Trophoblast cell (in vitro differentiated cells and primary cell): ENCODE measurements around the gene SORD.
"Not testable (repeated sequence)": the region's sequence is repeated elsewhere in the genome, so short reads cannot be mapped to it uniquely, and the experiment has no call there.

ENCODE experiments used
- DNase-seq, 2 donors: peaks; one replicate each; pipeline ENCODE4 v3.0.0-alpha.2; 2016
- H2AFZ ChIP-seq: 2 replicates; pipeline ENCODE4 v1.6.1; 2013; ENCODE audit warnings: low read length, moderate library complexity, mild to moderate bottlenecking; ENCODE audit not compliant: insufficient read depth, poor library complexity
- H2AK5ac ChIP-seq: 2 replicates; pipeline ENCODE4 v1.6.1; 2013; ENCODE audit warnings: mild to moderate bottlenecking, low read length
- H2BK120ac ChIP-seq: 2 replicates; pipeline ENCODE4 v1.6.1; 2013; ENCODE audit warnings: low read length, mild to moderate bottlenecking, moderate library complexity; ENCODE audit not compliant: insufficient read depth, poor library complexity
- H2BK12ac ChIP-seq: 2 replicates; pipeline ENCODE4 v1.6.1; 2013; ENCODE audit warnings: mild to moderate bottlenecking, low read length, moderate library complexity
- H2BK5ac ChIP-seq: 2 replicates; pipeline ENCODE4 v1.6.1; 2013; ENCODE audit warnings: low read length, low read depth, moderate library complexity, mild to moderate bottlenecking; ENCODE audit not compliant: poor library complexity
- H3K14ac ChIP-seq: 2 replicates; pipeline ENCODE4 v1.6.1; 2013; ENCODE audit warnings: mild to moderate bottlenecking, low read length
- H3K18ac ChIP-seq: 2 replicates; pipeline ENCODE4 v1.6.1; 2013; ENCODE audit warnings: mild to moderate bottlenecking, low read length
- H3K23ac ChIP-seq: 2 replicates; pipeline ENCODE4 v1.6.1; 2013; ENCODE audit warnings: low read length
- H3K27ac ChIP-seq: 2 replicates; pipeline ENCODE4 v1.5.1; 2013; ENCODE audit warnings: low read depth, mild to moderate bottlenecking, inconsistent platforms, low read length, moderate library complexity
- H3K27me3 ChIP-seq: 2 replicates; pipeline ENCODE4 v1.6.1; 2013; ENCODE audit warnings: inconsistent platforms, mild to moderate bottlenecking, low read length, moderate library complexity; ENCODE audit not compliant: insufficient read depth
- H3K36me3 ChIP-seq, 2 experiments: 1 replicate in 1 of 2; 2 replicates in 1 of 2; pipeline ENCODE4 v1.6.1; 2013; ENCODE audit warnings: low read length in 2 of 2, mild to moderate bottlenecking in 2 of 2, moderate library complexity in 1 of 2; ENCODE audit not compliant: insufficient read depth in 2 of 2, control insufficient read depth in 1 of 2
- H3K4ac ChIP-seq: 2 replicates; pipeline ENCODE4 v1.6.1; 2013; ENCODE audit warnings: low read depth, mild to moderate bottlenecking, low read length, moderate library complexity
- H3K4me1 ChIP-seq, 2 experiments: 1 replicate in 1 of 2; 2 replicates in 1 of 2; pipeline ENCODE4 v1.6.1; 2013; ENCODE audit warnings: low read length in 2 of 2, mild to moderate bottlenecking in 2 of 2, moderate library complexity in 1 of 2; ENCODE audit not compliant: insufficient read depth in 2 of 2, control insufficient read depth in 1 of 2
- H3K4me2 ChIP-seq: 2 replicates; pipeline ENCODE4 v1.6.1; 2013; ENCODE audit warnings: inconsistent platforms, mild to moderate bottlenecking, low read length, moderate library complexity
- H3K4me3 ChIP-seq: 2 replicates; pipeline ENCODE4 v1.5.1; 2013; ENCODE audit warnings: mild to moderate bottlenecking, low read depth, low read length, inconsistent platforms
- H3K79me1 ChIP-seq: one replicate; pipeline ENCODE4 v1.6.1; 2013; ENCODE audit warnings: low read length
- H3K79me2 ChIP-seq: 2 replicates; pipeline ENCODE4 v1.6.1; 2013; ENCODE audit warnings: low read length, mild to moderate bottlenecking; ENCODE audit not compliant: control insufficient read depth, insufficient read depth, poor library complexity
- H3K9ac ChIP-seq: 2 replicates; pipeline ENCODE4 v1.6.1; 2013; ENCODE audit warnings: mild to moderate bottlenecking, low read length
- H3K9me3 ChIP-seq: 2 replicates; pipeline ENCODE4 v1.6.1; 2013; ENCODE audit warnings: low read depth, mild to moderate bottlenecking, control low read depth, inconsistent platforms, low read length; ENCODE audit not compliant: insufficient read depth
- H4K12ac ChIP-seq: 2 replicates; pipeline ENCODE4 v1.6.1; 2013; ENCODE audit warnings: low read depth, mild to moderate bottlenecking, low read length, moderate library complexity
- H4K8ac ChIP-seq: 2 replicates; pipeline ENCODE4 v1.6.1; 2013; ENCODE audit warnings: low read depth, mild to moderate bottlenecking, low read length, moderate library complexity
- H4K91ac ChIP-seq: one replicate; pipeline ENCODE4 v1.6.1; 2013; ENCODE audit warnings: low read depth, mild to moderate bottlenecking, low read length, moderate library complexity
- WGBS: extraction: QIAGEN DNeasy Blood & Tissue Kit; methylation state at CpG from one replicate; pipeline ENCODE4 v1.1.7; 2013; ENCODE audit warnings: missing lambda C conversion rate; ENCODE audit not compliant: insufficient read length, insufficient coverage; ENCODE audit errors: extremely low coverage; 5-methylcytosine and 5-hydroxymethylcytosine counted together

SORD gene

GRCh38 chr15:45102226-45102625, 79.2 kb downstream of the SORD start:
- Histone ChIP-seq H4K8ac (no peak overlapping the region), H2BK12ac (no peak overlapping the region), H3K9ac (no peak overlapping the region), H3K4me1 (no peaks in the 10 kb centered on the region), H2AFZ (no peak overlapping the region), H2BK120ac (no peak overlapping the region), H3K9me3 (peaks cover 3% of the 10 kb centered on the region), H3K4ac (no peak overlapping the region), H2BK5ac (no peak overlapping the region), H3K14ac (no peak overlapping the region), H3K4me3 (no peak overlapping the region), H3K79me1 (no peaks in the 10 kb centered on the region), H4K12ac (no peak overlapping the region), H3K36me3 (no peaks in the 10 kb centered on the region), H3K23ac (no peak overlapping the region), H4K91ac (no peak overlapping the region), H2AK5ac (no peak overlapping the region), H3K4me2 (no peak overlapping the region), H3K18ac (no peak overlapping the region), H3K27me3 (no peaks in the 10 kb centered on the region), H3K27ac (no peak overlapping the region), H3K79me2 (no peaks in the 10 kb centered on the region)
- WGBS = no CpG with 5 or more reads among the region's 6 CpGs
- DNase-seq = no peak

DNA sequence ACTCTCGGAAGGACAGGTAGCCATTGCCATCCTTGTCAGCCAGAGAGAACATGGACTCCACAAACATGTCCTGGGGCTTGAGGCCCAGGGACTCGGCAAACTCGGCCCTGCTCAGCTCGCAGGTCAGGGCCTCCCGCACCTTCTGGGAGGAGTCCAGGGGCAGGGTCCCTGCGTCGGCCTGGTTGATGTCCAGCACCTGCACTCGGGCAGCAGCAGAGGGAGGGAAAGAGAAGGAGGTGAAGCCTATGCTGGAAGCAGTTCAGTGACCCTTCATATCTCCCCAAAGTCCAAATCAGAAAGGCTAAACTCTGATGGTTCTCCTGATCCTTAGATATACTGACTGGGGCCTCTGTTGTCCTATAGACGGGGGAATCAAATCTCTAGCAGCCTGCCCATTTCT, 81.2 kb downstream of the SORD start:
- not testable (repeated sequence) for H3K4me3 ChIP-seq, H3K27me3 ChIP-seq, H2AFZ ChIP-seq, H4K12ac ChIP-seq, H3K14ac ChIP-seq, H4K91ac ChIP-seq, H3K36me3 ChIP-seq, H2AK5ac ChIP-seq, H2BK120ac ChIP-seq, H3K4ac ChIP-seq, H3K27ac ChIP-seq, H3K9ac ChIP-seq, H4K8ac ChIP-seq, H3K9me3 ChIP-seq, H3K18ac ChIP-seq, DNase-seq, H3K4me1 ChIP-seq, H3K79me2 ChIP-seq, H3K79me1 ChIP-seq, H3K23ac ChIP-seq, H3K4me2 ChIP-seq, H2BK5ac ChIP-seq, H2BK12ac ChIP-seq
- WGBS = no CpG with 5 or more reads among the region's 9 CpGs

GRCh38 chr15:45105586-45105985, 82.6 kb downstream of the SORD start:
- peaks cover 14% of the 10 kb centered on the region for H3K27me3 ChIP-seq

GRCh38 chr15:45106002-45106790, 83.2 kb downstream of the SORD start:
- Histone ChIP-seq H3K14ac (no peak overlapping the region), H2BK120ac (no peak overlapping the region), H2BK12ac (no peak overlapping the region), H4K12ac (no peak overlapping the region), H3K27ac (no peak overlapping the region), H3K9me3 (peaks cover 3% of the 10 kb centered on the region), H3K79me2 (no peaks in the 10 kb centered on the region), H3K4me2 (no peak overlapping the region), H4K8ac (no peak overlapping the region), H2AFZ (no peak overlapping the region), H3K79me1 (no peaks in the 10 kb centered on the region), H3K18ac (no peak overlapping the region), H3K4me1 (no peaks in the 10 kb centered on the region), H2BK5ac (no peak overlapping the region), H3K27me3 (peaks cover 14% of the 10 kb centered on the region), H3K36me3 (no peaks in the 10 kb centered on the region), H3K23ac (no peak overlapping the region), H3K9ac (no peak overlapping the region), H4K91ac (no peak overlapping the region), H2AK5ac (no peak overlapping the region), H3K4me3 (no peak overlapping the region), H3K4ac (no peak overlapping the region)
- no peak for DNase-seq
- no CpG with 5 or more reads among the region's 15 CpGs for WGBS

More at GRCh38 chr15:45105586-45105985, 82.6 kb downstream of the SORD start:
- H3K14ac ChIP-seq = no peak overlapping the region
- WGBS = no CpG with 5 or more reads among the region's 11 CpGs
- H3K4me2 ChIP-seq = no peak overlapping the region
- no peak for DNase-seq
- no peak overlapping the region for H4K12ac ChIP-seq
- no peak overlapping the region for H2BK5ac ChIP-seq
- no peak overlapping the region for H2BK12ac ChIP-seq
- no peak overlapping the region for H3K4ac ChIP-seq
- H3K79me1 ChIP-seq = no peaks in the 10 kb centered on the region
- H3K23ac ChIP-seq = no peak overlapping the region
- H3K9ac ChIP-seq = no peak overlapping the region
- H3K36me3 ChIP-seq = no peaks in the 10 kb centered on the region
- H2AFZ ChIP-seq = no peak overlapping the region
- H3K4me3 ChIP-seq = no peak overlapping the region
- H3K79me2 ChIP-seq = no peaks in the 10 kb centered on the region
- no peak overlapping the region for H4K8ac ChIP-seq
- H3K18ac ChIP-seq = no peak overlapping the region
- no peak overlapping the region for H2BK120ac ChIP-seq
- H4K91ac ChIP-seq = no peak overlapping the region
- peaks cover 3% of the 10 kb centered on the region for H3K9me3 ChIP-seq
- no peak overlapping the region for H2AK5ac ChIP-seq
- H3K27ac ChIP-seq = no peak overlapping the region
- no peaks in the 10 kb centered on the region for H3K4me1 ChIP-seq
